DMS 273 (cell line): ENCODE data around the gene TESMIN.

Experiments
- DNase-seq: peaks from one replicate; lab custom pipeline; 2025; ENCODE audit not compliant: unreplicated experiment; lab: John Stamatoyannopoulos, UW

TESMIN gene

GRCh38 chr11:68714060-68714856 lies 37.1 kb downstream of the TESMIN start:
- DNase-seq = no peak

DNA sequence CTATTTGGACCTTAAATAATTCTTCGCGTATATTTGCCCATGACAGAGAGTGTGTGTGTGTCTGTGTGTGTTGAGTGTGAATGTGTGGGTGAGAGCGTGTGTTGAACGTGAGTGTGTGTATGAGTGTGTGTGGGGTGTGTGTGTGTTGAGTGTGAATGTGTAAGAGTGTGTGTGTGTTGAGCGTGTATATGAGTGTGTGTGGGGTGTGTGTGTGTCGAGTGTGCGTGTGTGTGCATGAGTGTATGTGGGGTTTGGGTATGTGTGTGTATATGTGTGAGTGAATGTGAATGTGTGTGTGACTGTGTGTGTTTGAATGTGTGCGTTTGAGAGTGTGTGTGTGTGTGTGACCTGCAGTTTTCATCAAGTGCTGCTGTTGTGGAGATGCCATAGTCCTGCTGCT lies 40.2 kb downstream of the TESMIN start:
- no peak for DNase-seq

- no peak for DNase-seq
Observed at GRCh38 chr11:68710409-68710808, 40.9 kb downstream of the TESMIN start.

GRCh38 chr11:68709062-68709461 lies 42.3 kb downstream of the TESMIN start:
- DNase-seq = no peak

DNA sequence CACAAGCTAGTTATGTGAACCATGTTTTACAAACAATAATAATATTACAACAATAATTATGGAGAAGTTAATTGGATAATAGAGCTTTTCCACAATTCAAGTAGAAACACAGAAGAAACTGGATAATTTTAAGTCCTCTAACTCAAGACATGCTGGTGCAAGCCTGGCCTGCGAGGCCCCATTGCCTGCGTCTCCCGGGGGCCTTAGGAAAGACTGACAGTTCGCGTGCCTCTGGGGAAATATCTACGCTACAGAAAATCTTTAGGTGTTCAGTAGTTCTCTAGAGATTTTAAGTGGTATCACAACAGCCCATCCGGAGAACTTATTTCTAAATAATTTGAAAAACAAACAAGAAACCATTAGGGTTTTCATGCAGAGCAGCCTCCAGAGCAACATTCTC lies 43.8 kb downstream of the TESMIN start:
- DNase-seq = no peak

DNA sequence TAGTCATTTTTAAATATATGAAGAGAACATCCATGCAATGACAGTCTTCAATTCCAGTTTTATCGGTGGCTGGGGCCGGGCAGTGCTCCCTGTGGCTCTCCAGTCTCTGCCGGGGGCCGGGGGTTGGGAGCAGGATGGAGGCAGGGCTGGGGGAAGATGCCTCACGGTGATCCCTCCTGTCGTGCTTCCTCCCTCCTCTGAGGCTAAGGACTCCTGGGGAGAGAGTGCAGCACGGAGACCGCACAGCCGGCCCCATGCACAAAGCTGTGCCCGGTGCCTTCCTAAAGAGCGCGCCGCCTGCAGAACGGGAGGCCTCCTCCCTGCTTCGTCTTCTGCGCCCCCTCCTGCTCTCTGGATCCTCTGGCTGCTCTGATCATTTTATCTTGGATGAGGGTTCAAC lies 46.4 kb downstream of the TESMIN start:
- no peak for DNase-seq

DNA sequence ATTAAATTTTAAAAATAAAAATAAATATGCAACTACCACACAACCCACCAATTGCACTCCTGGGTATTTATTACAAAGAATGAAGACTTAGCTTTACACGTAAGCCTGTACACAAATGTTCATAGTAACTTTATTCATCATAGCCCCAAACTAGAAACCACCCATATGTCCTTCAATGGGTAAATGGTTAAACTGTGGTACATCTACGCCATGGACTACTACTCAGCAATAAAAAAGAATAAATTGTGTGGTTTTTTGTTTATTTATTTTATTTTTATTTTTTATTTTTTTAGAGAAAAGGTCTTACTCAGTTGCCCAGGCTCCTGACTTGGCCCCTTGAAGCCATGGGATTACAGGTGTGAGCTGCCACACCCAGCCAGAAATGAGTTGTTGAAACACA lies 52.3 kb downstream of the TESMIN start:
- no peak for DNase-seq

GRCh38 chr11:68695531-68695930 lies 55.8 kb downstream of the TESMIN start:
- no peak for DNase-seq

DNA sequence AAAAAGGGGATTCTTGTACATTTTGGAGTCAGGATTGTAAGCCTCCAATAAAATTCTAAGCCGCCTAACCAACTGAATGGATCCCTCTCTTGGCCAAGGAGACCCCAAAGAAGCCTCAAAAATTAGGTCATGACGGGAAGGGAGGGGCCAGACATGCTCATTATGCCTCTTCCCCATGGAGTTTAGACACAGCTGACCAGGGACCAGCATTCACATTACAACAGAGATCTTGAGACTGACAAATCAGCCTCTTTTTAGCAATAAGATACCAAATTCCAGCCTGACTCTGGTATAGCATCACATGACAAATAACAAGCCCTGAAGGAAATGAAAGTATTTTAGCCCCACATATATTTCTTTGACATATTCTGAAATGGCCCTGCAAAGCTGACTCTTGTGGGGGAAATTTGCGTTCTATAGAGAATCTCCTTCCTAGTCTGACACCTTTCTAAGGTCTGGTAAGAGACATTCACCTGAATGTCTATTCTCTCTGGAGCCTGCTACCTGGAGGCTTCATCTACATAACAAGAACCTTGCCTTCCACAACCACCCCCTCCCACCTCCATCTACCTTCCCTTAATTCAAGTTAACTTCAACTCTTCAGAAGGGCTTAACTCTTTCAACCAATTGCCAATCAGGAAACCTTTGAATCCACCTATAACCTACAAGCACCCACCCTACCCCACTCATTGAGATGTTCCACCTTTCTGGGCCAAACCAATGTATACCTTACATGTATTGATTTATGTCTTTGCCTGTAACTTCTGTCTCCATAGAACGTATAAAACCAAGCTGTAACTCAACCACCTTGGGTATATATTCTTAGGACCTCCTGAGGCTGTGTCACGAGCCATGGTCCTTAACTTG lies 56.7 kb downstream of the TESMIN start:
- no peak for DNase-seq

- no peak for DNase-seq
Observed at GRCh38 chr11:68693484-68693882, 57.8 kb downstream of the TESMIN start.

- no peak for DNase-seq
Observed at GRCh38 chr11:68692871-68693483, 58.3 kb downstream of the TESMIN start.

GRCh38 chr11:68692115-68692514 lies 59.2 kb downstream of the TESMIN start:
- no peak for DNase-seq

DNA sequence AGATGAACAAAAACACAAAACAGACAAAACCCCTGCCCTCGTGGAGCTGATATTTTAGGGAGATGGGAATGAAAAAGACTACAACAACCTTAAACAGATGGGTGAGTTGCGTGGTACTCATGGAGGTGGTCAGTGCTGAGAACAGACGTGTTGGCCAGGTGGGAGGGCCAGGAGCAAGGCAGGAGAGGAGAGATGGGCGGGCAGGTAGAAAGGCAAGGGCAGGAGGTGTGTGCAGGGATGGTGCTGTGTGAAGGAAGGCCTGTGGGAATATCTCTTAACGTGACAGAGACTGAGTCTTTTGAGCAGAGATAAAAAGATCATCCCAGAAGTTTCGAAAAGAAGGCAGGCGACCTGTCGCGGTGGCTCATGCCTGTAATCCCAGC lies 59.9 kb downstream of the TESMIN start:
- no peak for DNase-seq

- DNase-seq = no peak
Observed at GRCh38 chr11:68690671-68691401, 60.5 kb downstream of the TESMIN start.

- DNase-seq = no peak
Observed at GRCh38 chr11:68689737-68690625, 61.3 kb downstream of the TESMIN start.

DNA sequence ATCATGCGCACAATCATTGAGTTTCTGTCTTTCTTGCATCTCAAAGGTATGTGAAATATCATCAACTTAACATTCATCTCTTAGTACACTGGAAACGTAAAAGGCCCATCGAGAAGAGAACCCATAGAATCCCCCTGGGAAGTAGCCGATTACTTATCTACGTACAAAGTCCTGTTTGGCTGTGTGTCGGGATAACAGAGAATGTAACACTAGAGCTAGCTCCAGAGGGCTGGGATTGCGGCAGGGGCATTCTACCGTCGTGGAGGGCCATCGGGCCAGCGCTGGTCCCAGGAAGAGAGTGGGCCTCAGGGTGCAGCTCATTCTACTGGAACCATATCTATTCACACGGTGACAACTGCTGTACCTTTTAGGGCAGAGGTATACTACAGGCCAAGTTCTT lies 62.4 kb downstream of the TESMIN start:
- DNase-seq = no peak

GRCh38 chr11:68687986-68688385 lies 63.3 kb downstream of the TESMIN start:
- DNase-seq = no peak

GRCh38 chr11:68687311-68687710 lies 64.0 kb downstream of the TESMIN start:
- no peak for DNase-seq

GRCh38 chr11:68686486-68686885 lies 64.8 kb downstream of the TESMIN start:
- no peak for DNase-seq
